HT1080 (cell line): Measurements from ENCODE around the gene NDUFAF8. TPM values are rescaled to one million over a fixed set of nuclear protein-coding genes. Genes with fewer than 3 reads are reported as not detected.

Experiments used
- DNase-seq: peaks from one replicate; pipeline ENCODE4 v3.0.0-alpha.2; 2015; ENCODE audit warnings: low read depth
- total RNA-seq: library from RNA; depleted of rRNA; stranded (reverse); fragments of >200 nt; shearing (Covaris generic); gene quantifications from 2 replicates; pipeline ENCODE4 v1.2.3, GENCODE V29; 2014

Gene NDUFAF8
- total RNA-seq, 1 experiment from 2014 or later = 122 TPM

GRCh38 chr17:81251709-81252301, 12.7 kb downstream of the NDUFAF8 start:
- no peak for DNase-seq

GRCh38 chr17:81252326-81252986, 13.3 kb downstream of the NDUFAF8 start:
- DNase-seq = no peak

- no peak for DNase-seq
Observed at GRCh38 chr17:81252987-81253329, 13.8 kb downstream of the NDUFAF8 start.

- peak; percentile 33 for DNase-seq
Observed at GRCh38 chr17:81253358-81254131, 14.4 kb downstream of the NDUFAF8 start.

GRCh38 chr17:81254955-81255717, 16.0 kb downstream of the NDUFAF8 start:
- DNase-seq = no peak

- no peak for DNase-seq
Observed at GRCh38 chr17:81256616-81257015, 17.5 kb downstream of the NDUFAF8 start.

GRCh38 chr17:81257533-81257932, 18.4 kb downstream of the NDUFAF8 start:
- DNase-seq = no peak

- DNase-seq = no peak
Observed at GRCh38 chr17:81258292-81258691, 19.2 kb downstream of the NDUFAF8 start.

GRCh38 chr17:81259058-81259605, 20.0 kb downstream of the NDUFAF8 start:
- no peak for DNase-seq

GRCh38 chr17:81260171-81260570, 21.1 kb downstream of the NDUFAF8 start:
- no peak for DNase-seq

- no peak for DNase-seq
Observed at GRCh38 chr17:81260641-81261040, 21.5 kb downstream of the NDUFAF8 start.

GRCh38 chr17:81261096-81261495, 22.0 kb downstream of the NDUFAF8 start:
- DNase-seq = no peak

GRCh38 chr17:81261582-81262336, 22.6 kb downstream of the NDUFAF8 start:
- no peak for DNase-seq

GRCh38 chr17:81263371-81264181, 24.5 kb downstream of the NDUFAF8 start:
- DNase-seq = no peak

GRCh38 chr17:81264640-81265039, 25.5 kb downstream of the NDUFAF8 start:
- DNase-seq = no peak

- DNase-seq = no peak
Observed at GRCh38 chr17:81265576-81265975, 26.5 kb downstream of the NDUFAF8 start.

GRCh38 chr17:81267390-81268067, 28.4 kb downstream of the NDUFAF8 start:
- DNase-seq = no peak

- no peak for DNase-seq
Observed at GRCh38 chr17:81270279-81270678, 31.2 kb downstream of the NDUFAF8 start.

- DNase-seq = no peak
Observed at GRCh38 chr17:81271226-81271625, 32.1 kb downstream of the NDUFAF8 start.
